ENCODE data around the gene CACNB4.
A peak's percentile ranks its signal among the peaks of the same experiment; 100 is the strongest.

The CACNB4 gene

DNA sequence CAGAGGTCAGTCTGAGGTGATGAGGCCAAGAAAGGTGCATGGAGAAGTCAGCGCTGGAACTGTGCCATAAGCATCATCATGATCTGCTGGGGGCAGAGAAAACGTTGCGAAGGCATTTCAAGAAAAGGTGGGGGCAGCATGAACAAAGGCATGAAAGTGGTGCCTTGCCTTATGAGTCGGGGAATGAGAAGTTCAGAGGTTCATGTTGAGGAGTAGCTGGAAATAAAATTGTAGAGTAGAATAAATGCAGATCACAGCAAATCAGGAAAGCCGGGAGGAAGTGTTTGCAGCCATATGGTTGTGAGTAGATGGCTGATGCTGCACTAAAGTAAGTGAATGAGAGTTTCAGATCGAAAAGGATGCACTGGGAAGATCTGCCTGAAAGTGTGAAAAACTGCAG, 198.5 kb downstream of the CACNB4 start:
- Histone ChIP-seq H3K79me2 (ENCODE audit: control insufficient read depth, insufficient read depth, low read length, poor library complexity) (no peaks in the 10 kb centered on the region), H3K18ac (ENCODE audit: low read length) (no peak overlapping the region), H3K23ac (ENCODE audit: low read length) (peak overlapping the region; percentile 90), H3K9ac (ENCODE audit: low read length) (no peak overlapping the region), H4K91ac (ENCODE audit: low read depth, low read length) (no peak overlapping the region), H2AFZ (ENCODE audit: insufficient read depth, low read length, poor library complexity) (no peak overlapping the region), H3K27ac (ENCODE audit: low read depth, low read length) (no peak overlapping the region), H4K8ac (ENCODE audit: low read depth, low read length) (no peak overlapping the region), H3K4me1 (ENCODE audit: control insufficient read depth in 1 of 2, insufficient read depth in 2 of 2, low read length in 2 of 2) (no peaks in the 10 kb centered on the region), H2AK5ac (ENCODE audit: low read length) (no peak overlapping the region), H3K4ac (ENCODE audit: low read depth, low read length) (no peak overlapping the region), H3K9me3 (ENCODE audit: insufficient read depth, low read depth, low read length) (no peaks in the 10 kb centered on the region), H2BK12ac (ENCODE audit: low read length) (no peak overlapping the region), H3K14ac (ENCODE audit: low read length) (no peak overlapping the region), H3K27me3 (ENCODE audit: insufficient read depth, low read length) (no peaks in the 10 kb centered on the region), H3K4me2 (ENCODE audit: low read length) (no peak overlapping the region), H2BK5ac (ENCODE audit: low read depth, low read length, poor library complexity) (no peak overlapping the region), H3K4me3 (ENCODE audit: low read depth, low read length) (no peak overlapping the region), H3K36me3 (ENCODE audit: control insufficient read depth in 1 of 2, insufficient read depth in 2 of 2, low read length in 2 of 2) (no peaks in the 10 kb centered on the region), H2BK120ac (ENCODE audit: insufficient read depth, low read length, poor library complexity) (no peak overlapping the region), H4K12ac (ENCODE audit: low read depth, low read length) (no peak overlapping the region), H3K79me1 (ENCODE audit: low read length) (no peaks in the 10 kb centered on the region)
- DNase-seq: no peak
- no CpG with 5 or more reads among the region's 6 CpGs for WGBS (ENCODE audit: extremely low coverage, insufficient coverage, insufficient read length)

DNA sequence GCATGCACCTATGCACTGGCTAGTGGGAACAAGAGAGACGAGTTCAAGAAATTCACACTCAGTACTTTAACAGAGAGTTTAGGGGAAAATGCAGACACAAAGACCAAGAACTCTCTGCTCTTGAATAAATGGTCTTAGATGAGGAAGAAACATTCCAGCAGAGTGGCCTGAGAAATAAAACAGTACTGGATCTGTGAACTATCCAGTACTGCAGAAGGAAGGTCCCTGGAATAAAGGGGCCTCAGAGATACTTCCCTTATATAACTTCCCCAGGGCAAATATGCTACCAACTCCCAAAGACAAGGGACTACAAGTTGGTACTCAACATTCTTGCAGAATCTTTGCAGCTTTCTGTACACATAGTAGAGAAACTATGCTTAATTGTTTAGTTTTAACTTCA, 199.7 kb downstream of the CACNB4 start:
- no peaks in the 10 kb centered on the region for H3K79me2 ChIP-seq (ENCODE audit: control insufficient read depth, insufficient read depth, low read length, poor library complexity)
- no peaks in the 10 kb centered on the region for H3K79me1 ChIP-seq (ENCODE audit: low read length)
- H3K14ac ChIP-seq (ENCODE audit: low read length): no peak overlapping the region
- no peak overlapping the region for H4K12ac ChIP-seq (ENCODE audit: low read depth, low read length)
- H3K4ac ChIP-seq (ENCODE audit: low read depth, low read length): no peak overlapping the region
- H3K23ac ChIP-seq (ENCODE audit: low read length): no peak overlapping the region
- no peak overlapping the region for H2AK5ac ChIP-seq (ENCODE audit: low read length)
- no peak overlapping the region for H2BK5ac ChIP-seq (ENCODE audit: low read depth, low read length, poor library complexity)
- no peak overlapping the region for H2BK12ac ChIP-seq (ENCODE audit: low read length)
- no peaks in the 10 kb centered on the region for H3K9me3 ChIP-seq (ENCODE audit: insufficient read depth, low read depth, low read length)
- H3K4me2 ChIP-seq (ENCODE audit: low read length): no peak overlapping the region
- no peak for DNase-seq
- no peak overlapping the region for H2AFZ ChIP-seq (ENCODE audit: insufficient read depth, low read length, poor library complexity)
- no peak overlapping the region for H2BK120ac ChIP-seq (ENCODE audit: insufficient read depth, low read length, poor library complexity)
- H3K18ac ChIP-seq (ENCODE audit: low read length): no peak overlapping the region
- H4K91ac ChIP-seq (ENCODE audit: low read depth, low read length): no peak overlapping the region
- no peak overlapping the region for H4K8ac ChIP-seq (ENCODE audit: low read depth, low read length)
- H3K27me3 ChIP-seq (ENCODE audit: insufficient read depth, low read length): no peaks in the 10 kb centered on the region
- no peaks in the 10 kb centered on the region for H3K4me1 ChIP-seq (ENCODE audit: control insufficient read depth in 1 of 2, insufficient read depth in 2 of 2, low read length in 2 of 2)
- no peak overlapping the region for H3K9ac ChIP-seq (ENCODE audit: low read length)
- H3K4me3 ChIP-seq (ENCODE audit: low read depth, low read length): no peak overlapping the region
- no peaks in the 10 kb centered on the region for H3K36me3 ChIP-seq (ENCODE audit: control insufficient read depth in 1 of 2, insufficient read depth in 2 of 2, low read length in 2 of 2)
- no peak overlapping the region for H3K27ac ChIP-seq (ENCODE audit: low read depth, low read length)
- no CpG with 5 or more reads among the region's 1 CpG for WGBS (ENCODE audit: extremely low coverage, insufficient coverage, insufficient read length)

DNA sequence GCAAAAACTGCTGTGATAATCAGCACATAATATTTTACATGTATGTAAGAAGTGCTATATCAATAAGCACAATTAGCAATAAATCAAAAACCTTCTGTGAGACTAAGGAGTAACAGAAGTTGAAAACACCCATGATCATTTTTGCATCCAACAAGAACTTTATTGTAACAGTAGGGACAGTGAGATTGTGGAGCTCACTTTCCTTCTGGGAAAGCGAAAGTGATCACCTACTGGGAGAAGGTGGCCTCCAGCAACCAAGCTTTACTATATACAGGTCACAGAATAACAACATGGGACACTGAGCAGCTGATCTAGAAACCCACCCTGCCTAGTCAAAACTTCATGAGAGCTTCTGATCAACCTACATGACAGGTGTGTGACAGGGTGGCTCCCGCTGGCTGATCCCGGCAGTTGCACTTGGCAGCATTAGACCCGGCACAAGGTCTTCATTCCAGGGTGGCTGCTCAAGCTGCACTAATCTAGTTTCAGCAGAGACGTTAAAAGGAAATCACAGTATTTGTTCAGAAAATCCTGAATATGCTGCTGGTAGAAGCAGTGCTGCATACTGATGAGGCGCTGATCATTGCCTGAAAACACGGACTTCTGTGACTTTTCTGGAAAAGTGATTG, 207.2 kb downstream of the CACNB4 start:
- Histone ChIP-seq H3K4me1 (ENCODE audit: control insufficient read depth in 1 of 2, insufficient read depth in 2 of 2, low read length in 2 of 2) (peaks cover 3 to 4% of the 10 kb centered on the region in 2 experiments), H2AK5ac (ENCODE audit: low read length) (no peak overlapping the region), H3K14ac (ENCODE audit: low read length) (no peak overlapping the region), H4K91ac (ENCODE audit: low read depth, low read length) (no peak overlapping the region), H2BK12ac (ENCODE audit: low read length) (no peak overlapping the region), H3K79me1 (ENCODE audit: low read length) (no peaks in the 10 kb centered on the region), H2AFZ (ENCODE audit: insufficient read depth, low read length, poor library complexity) (no peak overlapping the region), H3K4ac (ENCODE audit: low read depth, low read length) (no peak overlapping the region), H3K36me3 (ENCODE audit: control insufficient read depth in 1 of 2, insufficient read depth in 2 of 2, low read length in 2 of 2) (no peaks in the 10 kb centered on the region), H3K27ac (ENCODE audit: low read depth, low read length) (no peak overlapping the region), H4K8ac (ENCODE audit: low read depth, low read length) (no peak overlapping the region), H2BK5ac (ENCODE audit: low read depth, low read length, poor library complexity) (no peak overlapping the region), H3K23ac (ENCODE audit: low read length) (no peak overlapping the region), H3K4me2 (ENCODE audit: low read length) (no peak overlapping the region), H3K9ac (ENCODE audit: low read length) (no peak overlapping the region), H4K12ac (ENCODE audit: low read depth, low read length) (no peak overlapping the region), H3K27me3 (ENCODE audit: insufficient read depth, low read length) (no peaks in the 10 kb centered on the region), H2BK120ac (ENCODE audit: insufficient read depth, low read length, poor library complexity) (no peak overlapping the region), H3K9me3 (ENCODE audit: insufficient read depth, low read depth, low read length) (no peaks in the 10 kb centered on the region), H3K79me2 (ENCODE audit: control insufficient read depth, insufficient read depth, low read length, poor library complexity) (no peaks in the 10 kb centered on the region), H3K18ac (ENCODE audit: low read length) (no peak overlapping the region), H3K4me3 (ENCODE audit: low read depth, low read length) (no peak overlapping the region)
- WGBS (ENCODE audit: extremely low coverage, insufficient coverage, insufficient read length): no CpG with 5 or more reads among the region's 7 CpGs
- DNase-seq: peak; percentile 54 to 73

DNA sequence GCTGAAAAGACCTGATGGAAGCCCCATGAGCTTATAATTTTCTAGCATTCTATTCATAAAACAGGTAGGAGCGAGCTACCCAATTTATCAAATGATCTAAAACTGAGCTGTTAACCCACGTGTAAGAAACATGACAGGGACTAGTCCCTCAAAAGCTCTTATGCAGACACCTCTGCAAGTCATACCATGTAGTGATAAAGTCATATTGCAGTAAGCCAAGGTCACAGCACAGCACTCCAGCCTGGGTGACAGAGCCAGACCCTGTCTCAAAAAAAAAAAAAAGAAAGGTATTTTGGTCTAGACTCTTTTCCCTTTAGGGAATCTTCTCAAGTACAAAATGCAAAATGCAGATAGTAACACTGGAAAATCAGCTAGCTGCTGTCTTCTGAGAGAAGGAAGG, 211.7 kb downstream of the CACNB4 start:
- Histone ChIP-seq H4K12ac (ENCODE audit: low read depth, low read length) (no peak overlapping the region), H4K8ac (ENCODE audit: low read depth, low read length) (no peak overlapping the region), H2BK120ac (ENCODE audit: insufficient read depth, low read length, poor library complexity) (no peak overlapping the region), H2BK12ac (ENCODE audit: low read length) (no peak overlapping the region), H3K9ac (ENCODE audit: low read length) (no peak overlapping the region), H3K4me2 (ENCODE audit: low read length) (no peak overlapping the region), H3K27me3 (ENCODE audit: insufficient read depth, low read length) (no peaks in the 10 kb centered on the region), H3K79me2 (ENCODE audit: control insufficient read depth, insufficient read depth, low read length, poor library complexity) (no peaks in the 10 kb centered on the region), H2AK5ac (ENCODE audit: low read length) (no peak overlapping the region), H3K27ac (ENCODE audit: low read depth, low read length) (no peak overlapping the region), H4K91ac (ENCODE audit: low read depth, low read length) (no peak overlapping the region), H3K36me3 (ENCODE audit: control insufficient read depth in 1 of 2, insufficient read depth in 2 of 2, low read length in 2 of 2) (no peaks in the 10 kb centered on the region), H3K23ac (ENCODE audit: low read length) (no peak overlapping the region), H2BK5ac (ENCODE audit: low read depth, low read length, poor library complexity) (no peak overlapping the region), H3K4me3 (ENCODE audit: low read depth, low read length) (no peak overlapping the region), H3K9me3 (ENCODE audit: insufficient read depth, low read depth, low read length) (no peaks in the 10 kb centered on the region), H3K79me1 (ENCODE audit: low read length) (no peaks in the 10 kb centered on the region), H3K18ac (ENCODE audit: low read length) (no peak overlapping the region), H2AFZ (ENCODE audit: insufficient read depth, low read length, poor library complexity) (no peak overlapping the region), H3K14ac (ENCODE audit: low read length) (no peak overlapping the region), H3K4ac (ENCODE audit: low read depth, low read length) (no peak overlapping the region), H3K4me1 (ENCODE audit: control insufficient read depth in 1 of 2, insufficient read depth in 2 of 2, low read length in 2 of 2) (peaks cover 3 to 4% of the 10 kb centered on the region in 2 experiments)
- no CpG with 5 or more reads among the region's 2 CpGs for WGBS (ENCODE audit: extremely low coverage, insufficient coverage, insufficient read length)
- no peak for DNase-seq
